Epithelial cell of proximal tubule (primary cell): Measurements from ENCODE around the gene SH3PXD2B. TPM values are rescaled to one million over a fixed set of nuclear protein-coding genes. Genes with fewer than 3 reads are reported as not detected.
"Not testable (repeated sequence)": the region's sequence is repeated elsewhere in the genome, so short reads cannot be mapped to it uniquely, and the experiment has no call there.

Experiments used
- DNase-seq: peaks from one replicate; pipeline ENCODE4 v3.0.0-alpha.2; 2011; ENCODE audit warnings: low read depth
- H3K4me3 ChIP-seq: 2 replicates; pipeline ENCODE4 v1.5.1; 2011; ENCODE audit warnings: low read depth, mild to moderate bottlenecking, low read length
- CTCF ChIP-seq: conservative IDR thresholded peaks from 2 replicates; pipeline ENCODE4 v1.5.1; 2012; ENCODE audit warnings: low read depth, mild to moderate bottlenecking, low read length
- total RNA-seq: library from RNA; depleted of rRNA; stranded (reverse); fragments of >200 nt; gene quantifications from 2 replicates; pipeline ENCODE4 v1.2.3, GENCODE V29; 2015

SH3PXD2B gene
- total RNA-seq, 1 donor from 2014 or later = 23.7 TPM

- H3K4me3 ChIP-seq = no peak overlapping the region
These were observed 96.0 kb downstream of the SH3PXD2B start for GRCh38 chr5:172358345-172358744.

GRCh38 chr5:172356527-172356926, 97.8 kb downstream of the SH3PXD2B start:
- TF ChIP-seq CTCF = no peak
- no peak for DNase-seq
- H3K4me3 ChIP-seq = no peak overlapping the region

More at GRCh38 chr5:172358345-172358744, 96.0 kb downstream of the SH3PXD2B start:
- DNase-seq = no peak
- no peak for TF ChIP-seq CTCF

- no peak for DNase-seq
- H3K4me3 ChIP-seq = no peak overlapping the region
- TF ChIP-seq CTCF = no peak
These were observed 98.3 kb downstream of the SH3PXD2B start for GRCh38 chr5:172356047-172356446.

GRCh38 chr5:172353846-172354245, 100.5 kb downstream of the SH3PXD2B start:
- no peak for TF ChIP-seq CTCF
- no peak overlapping the region for H3K4me3 ChIP-seq
- no peak for DNase-seq

DNA sequence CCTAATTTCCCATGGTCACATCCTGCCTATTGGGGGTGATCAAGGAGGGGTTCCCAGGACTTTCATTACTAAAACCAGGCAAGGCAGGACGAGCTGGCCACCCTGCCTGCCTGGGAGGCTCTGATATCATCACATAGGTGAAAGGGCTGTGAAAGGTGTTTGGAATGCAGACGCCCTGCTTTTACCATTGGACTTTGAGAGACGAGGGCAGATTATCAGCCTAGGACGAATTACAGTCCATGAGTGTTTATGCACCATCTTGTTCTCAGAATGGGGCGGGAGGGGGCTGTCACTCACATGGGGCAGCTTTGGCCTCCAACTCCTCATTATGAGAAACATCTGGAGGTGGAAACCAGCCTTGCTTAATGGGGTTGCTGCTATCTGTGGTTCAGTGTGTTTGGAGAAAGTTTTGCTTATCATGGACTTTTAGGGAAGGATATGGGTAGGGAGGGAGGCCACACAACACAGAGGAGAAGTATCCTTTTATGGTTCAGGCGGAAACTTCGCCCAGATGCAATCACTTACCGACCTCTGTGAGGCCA, 101.0 kb downstream of the SH3PXD2B start:
- no peak for TF ChIP-seq CTCF
- H3K4me3 ChIP-seq = no peak overlapping the region
- no peak for DNase-seq

GRCh38 chr5:172352526-172352925, 101.8 kb downstream of the SH3PXD2B start:
- not testable (repeated sequence) for H3K4me3 ChIP-seq, DNase-seq

GRCh38 chr5:172351240-172351778, 103.0 kb downstream of the SH3PXD2B start:
- DNase-seq = no peak
- no peak for TF ChIP-seq CTCF

More at GRCh38 chr5:172351240-172351778, 103.0 kb downstream of the SH3PXD2B start:
- H3K4me3 ChIP-seq = no peak overlapping the region
